ENCODE results near the gene MLPH. TPM values are rescaled to one million over a fixed set of nuclear protein-coding genes. Genes with fewer than 3 reads are reported as not detected.

The MLPH gene
- total and polyA plus RNA-seq, 2 of the 13 experiments (the other 11 are each of a cell fraction or from before 2014, with no cell fraction given): 0.12 TPM; not detected in 1

- TF ChIP-seq ZBTB10 (CRISPR knock-in tag; IDR thresholded peaks at IDR 0.05; ENCODE audit: borderline replicate concordance) (0 out of 2 replicates have a peak, but pooled peaks have one; percentile 59), CENPX (CRISPR knock-in tag; IDR thresholded peaks at IDR 0.05) (no peak), MEF2D (CRISPR knock-in tag; IDR thresholded peaks at IDR 0.05) (peak; percentile 95), AFF4 (CRISPR knock-in tag; IDR thresholded peaks at IDR 0.05) (no peak; the same call in 1 of the 2 replicates), SRF (IDR thresholded peaks at IDR 0.05; ENCODE audit: low read depth, low read length) (no peak), ZBTB42 (CRISPR knock-in tag; IDR thresholded peaks at IDR 0.05) (peak; percentile 73; the same call in 1 of the 2 replicates), HOMEZ (CRISPR knock-in tag; IDR thresholded peaks at IDR 0.05; ENCODE audit: low read depth) (peak; percentile 56; the same call in 1 of the 2 replicates), ISX (CRISPR knock-in tag; conservative IDR thresholded peaks at IDR 0.05) (no peak), ZBTB37 (CRISPR knock-in tag; IDR thresholded peaks at IDR 0.05) (no peak), ZSCAN29 (CRISPR knock-in tag; conservative IDR thresholded peaks at IDR 0.05) (peak; percentile 91; the same call in 1 of the 2 replicates), GATA4 (IDR thresholded peaks at IDR 0.05; ENCODE audit: borderline replicate concordance, low read depth) (no peak), HBP1 (CRISPR knock-in tag; IDR thresholded peaks at IDR 0.05; ENCODE audit: low read depth) (peak; percentile 85), NR2F2 (IDR thresholded peaks at IDR 0.05; ENCODE audit: borderline replicate concordance, low read depth) (peak; percentile 92), ZNF772 (CRISPR knock-in tag; IDR thresholded peaks at IDR 0.05) (peak; percentile 97), ELF1 (CRISPR knock-in tag; IDR thresholded peaks at IDR 0.05) (peak; percentile 86), ZNF629 (CRISPR knock-in tag; conservative IDR thresholded peaks at IDR 0.05) (peak; percentile 77)
These were observed 103.5 kb downstream of the MLPH start, which contains the start of gene RAB17 (continued) for GRCh38 chr2:237590272-237591140.
